HEK293 (cell line): ENCODE data around the gene RAB1B.

Experiments
- CTCF ChIA-PET: fragments of 350-600 bp; formaldehyde crosslinking; extraction: SDS; loops from one replicate; lab custom pipeline; 2021; ENCODE audit warnings: antibody characterized with exemption; lab: Yijun Ruan, JAX
- POLR2A ChIA-PET: fragments of 300-600 bp; formaldehyde crosslinking; extraction: SDS; loops from one replicate; lab custom pipeline; 2020; ENCODE audit warnings: antibody characterized with exemption, inconsistent platforms; lab: Yijun Ruan, JAX
- H3K27ac ChIP-seq: fragments of 200-500 bp; sonication (Bioruptor generic); 2 replicates; pipeline ENCODE4 v1.5.1; 2014; ENCODE audit warnings: low read depth, low read length, control low read depth, inconsistent platforms; ENCODE audit errors: extremely low read depth
- H3K36me3 ChIP-seq, 2 experiments: fragments of 200-500 bp in 1 of 2; sonication (Bioruptor generic) in 1 of 2; 1 replicate in 1 of 2; 2 replicates in 1 of 2; pipeline ENCODE4 v1.5.1; 2014 to 2017; ENCODE audit warnings: inconsistent platforms in 2 of 2, low read length in 2 of 2; ENCODE audit not compliant: control insufficient read depth in 2 of 2, insufficient read depth in 1 of 2
- H3K4me1 ChIP-seq: fragments of 200-500 bp; sonication (Bioruptor generic); 2 replicates; pipeline ENCODE4 v1.5.1; 2014; ENCODE audit warnings: mild to moderate bottlenecking, low read length, inconsistent platforms; ENCODE audit not compliant: control insufficient read depth, insufficient read depth
- H3K4me3 ChIP-seq: 2 replicates; pipeline ENCODE4 v1.5.1; 2011; ENCODE audit warnings: low read depth, mild to moderate bottlenecking, control low read depth, low read length, moderate library complexity
- H3K9me3 ChIP-seq: fragments of 200-500 bp; sonication (Bioruptor generic); 2 replicates; pipeline ENCODE4 v1.5.1; 2014; ENCODE audit warnings: low read depth, low read length, inconsistent platforms; ENCODE audit not compliant: control insufficient read depth, insufficient read depth
- EGR2 ChIP-seq: fragments of 450-650 bp; formaldehyde crosslinking; IDR thresholded peaks from 2 replicates; pipeline ENCODE4 v1.5.1; 2016; ENCODE audit warnings: low read depth, missing biosample characterization, missing genetic modification characterization
- GLIS1 ChIP-seq: fragments of 450-650 bp; formaldehyde crosslinking; IDR thresholded peaks from 2 replicates; pipeline ENCODE4 v1.5.1; 2016; ENCODE audit warnings: missing biosample characterization, missing genetic modification characterization
- GLIS2 ChIP-seq: fragments of 450-650 bp; formaldehyde crosslinking; IDR thresholded peaks from 2 replicates; pipeline ENCODE4 v1.5.1; 2016; ENCODE audit warnings: missing biosample characterization, missing genetic modification characterization
- INSM2 ChIP-seq: fragments of 450-650 bp; formaldehyde crosslinking; IDR thresholded peaks from 2 replicates; pipeline ENCODE4 v1.5.1; 2016; ENCODE audit warnings: missing biosample characterization, missing genetic modification characterization
- KLF1 ChIP-seq: fragments of 450-650 bp; formaldehyde crosslinking; IDR thresholded peaks from 2 replicates; pipeline ENCODE4 v1.5.1; 2016; ENCODE audit warnings: missing biosample characterization, missing genetic modification characterization
- KLF10 ChIP-seq: fragments of 450-650 bp; IDR thresholded peaks from 2 replicates; pipeline ENCODE4 v1.5.1; 2018; ENCODE audit warnings: missing biosample characterization, mild to moderate bottlenecking, missing genetic modification characterization
- KLF7 ChIP-seq: fragments of 450-650 bp; formaldehyde crosslinking; IDR thresholded peaks from 2 replicates; pipeline ENCODE4 v1.5.1; 2016; ENCODE audit warnings: missing biosample characterization, missing genetic modification characterization, borderline replicate concordance
- KLF8 ChIP-seq: fragments of 450-650 bp; formaldehyde crosslinking; IDR thresholded peaks from 2 replicates; pipeline ENCODE4 v1.5.1; 2016; ENCODE audit warnings: missing biosample characterization, missing genetic modification characterization
- SP3 ChIP-seq: fragments of 450-650 bp; formaldehyde crosslinking; IDR thresholded peaks from 2 replicates; pipeline ENCODE4 v1.5.1; 2016; ENCODE audit warnings: missing biosample characterization, missing genetic modification characterization
- ZBTB10 ChIP-seq: fragments of 450-650 bp; formaldehyde crosslinking; IDR thresholded peaks from 2 replicates; pipeline ENCODE4 v1.5.1; 2016; ENCODE audit warnings: missing biosample characterization, missing genetic modification characterization
- ZBTB49 ChIP-seq: fragments of 450-650 bp; formaldehyde crosslinking; IDR thresholded peaks from 2 replicates; pipeline ENCODE4 v1.5.1; 2016; ENCODE audit warnings: missing biosample characterization, missing genetic modification characterization, low read depth
- ZFHX2 ChIP-seq: fragments of 450-650 bp; formaldehyde crosslinking; conservative IDR thresholded peaks from 2 replicates; pipeline ENCODE4 v1.5.1; 2016; ENCODE audit warnings: missing biosample characterization, missing genetic modification characterization
- ZFP41 ChIP-seq: fragments of 450-650 bp; formaldehyde crosslinking; IDR thresholded peaks from 2 replicates; pipeline ENCODE4 v1.5.1; 2016; ENCODE audit warnings: missing biosample characterization, missing genetic modification characterization, borderline replicate concordance
- ZIC2 ChIP-seq: fragments of 450-650 bp; formaldehyde crosslinking; IDR thresholded peaks from 2 replicates; pipeline ENCODE4 v1.5.1; 2016; ENCODE audit warnings: missing biosample characterization, missing genetic modification characterization
- ZNF132 ChIP-seq: fragments of 450-650 bp; formaldehyde crosslinking; IDR thresholded peaks from 2 replicates; pipeline ENCODE4 v1.5.1; 2017; ENCODE audit warnings: missing biosample characterization, missing genetic modification characterization, borderline replicate concordance
- ZNF221 ChIP-seq: fragments of 450-650 bp; formaldehyde crosslinking; IDR thresholded peaks from 2 replicates; pipeline ENCODE4 v1.5.1; 2017; ENCODE audit warnings: missing biosample characterization, missing genetic modification characterization, borderline replicate concordance
- ZNF335 ChIP-seq: fragments of 450-650 bp; formaldehyde crosslinking; conservative IDR thresholded peaks from 2 replicates; pipeline ENCODE4 v1.5.1; 2016; ENCODE audit warnings: missing biosample characterization, missing genetic modification characterization
- ZNF341 ChIP-seq: fragments of 450-650 bp; formaldehyde crosslinking; IDR thresholded peaks from 2 replicates; pipeline ENCODE4; 2016; ENCODE audit warnings: low read depth, missing biosample characterization, missing genetic modification characterization
- ZNF350 ChIP-seq: fragments of 450-650 bp; formaldehyde crosslinking; IDR thresholded peaks from 2 replicates; pipeline ENCODE4 v1.5.0; 2017; ENCODE audit warnings: missing biosample characterization, mild to moderate bottlenecking, missing genetic modification characterization
- ZNF473 ChIP-seq: fragments of 450-650 bp; formaldehyde crosslinking; IDR thresholded peaks from 2 replicates; pipeline ENCODE4 v1.5.1; 2017; ENCODE audit warnings: missing biosample characterization, missing genetic modification characterization
- ZNF518A ChIP-seq: fragments of 450-650 bp; formaldehyde crosslinking; conservative IDR thresholded peaks from 2 replicates; pipeline ENCODE4 v1.5.1; 2016; ENCODE audit warnings: low read depth, missing biosample characterization, missing genetic modification characterization
- ZNF544 ChIP-seq: fragments of 450-650 bp; formaldehyde crosslinking; IDR thresholded peaks from 2 replicates; pipeline ENCODE4 v1.5.0; 2017; ENCODE audit warnings: missing biosample characterization, missing genetic modification characterization
- ZNF561 ChIP-seq: fragments of 450-650 bp; IDR thresholded peaks from 2 replicates; pipeline ENCODE4 v1.5.1; 2018; ENCODE audit warnings: missing biosample characterization, missing genetic modification characterization, borderline replicate concordance
- ZSCAN30 ChIP-seq: fragments of 450-650 bp; IDR thresholded peaks from 2 replicates; pipeline ENCODE4 v1.5.1; 2018; ENCODE audit warnings: missing biosample characterization, mild to moderate bottlenecking, missing genetic modification characterization, moderate library complexity

The RAB1B gene

GRCh38 chr11:66267379-66268243, 828 bp upstream of the RAB1B start:
- ChIA-PET POLR2A (interaction anchor here (0.5 to 1.8 kb wide), 10 partner anchors 8 to 408 kb away, joined by 3 to 9 read pairs (median 5); partner anchors contain the start of genes CNIH2, DPP3, MUS81 and YIF1A), CTCF (interaction anchor here (0.5 to 1.4 kb wide), 8 partner anchors 11 to 379 kb away, joined by 3 to 6 read pairs (median 4); partner anchors contain the start of genes FIBP and YIF1A)
- Histone ChIP-seq H3K27ac (peak overlapping the region; percentile 73), H3K4me3 (peak overlapping the region; percentile 45), H3K9me3 (no peaks in the 10 kb centered on the region), H3K4me1 (peaks cover 2% of the 10 kb centered on the region; the same call in 1 of the 2 replicates), H3K36me3 (peaks cover 0 to 66% of the 10 kb centered on the region in 2 experiments; a peak in 2 of 3 replicates)
- TF ChIP-seq ZBTB10 (peak; percentile 76), KLF7 (tag by site-specific recombination) (0 out of 2 replicates have a peak, but pooled peaks have one; percentile 27), ZFP41 (no peak), ZNF341 (tag by site-specific recombination) (peak; percentile 71), KLF1 (tag by site-specific recombination) (peak; percentile 82), ZNF544 (tag by site-specific recombination) (no peak), ZFHX2 (tag by site-specific recombination) (peak; percentile 37), ZNF473 (tag by site-specific recombination) (no peak), SP3 (tag by site-specific recombination) (peak; percentile 83), KLF10 (no peak), ZSCAN30 (tag by site-specific recombination) (no peak), EGR2 (tag by site-specific recombination) (0 out of 2 replicates have a peak, but pooled peaks have one; percentile 16), ZNF335 (tag by site-specific recombination) (peak; percentile 38), ZNF561 (tag by site-specific recombination) (peak; percentile 55; the same call in 1 of the 2 replicates), ZIC2 (peak; percentile 30; the same call in 1 of the 2 replicates), ZNF221 (tag by site-specific recombination) (no peak), INSM2 (tag by site-specific recombination) (no peak), ZNF518A (tag by site-specific recombination) (no peak), ZBTB49 (tag by site-specific recombination) (no peak), ZNF132 (tag by site-specific recombination) (no peak), ZNF350 (tag by site-specific recombination) (no peak), GLIS1 (peak; percentile 55; the same call in 1 of the 2 replicates), GLIS2 (tag by site-specific recombination) (peak; percentile 87; the same call in 1 of the 2 replicates), KLF8 (tag by site-specific recombination) (peak; percentile 74)
